GM21737 (cell line): ENCODE data around the gene ABCC10.
"Not testable (repeated sequence)": the region's sequence is repeated elsewhere in the genome, so short reads cannot be mapped to it uniquely, and the experiment has no call there.

Experiments
- ATAC-seq: cut with Tn5 transposase; IDR thresholded peaks from one replicate; pipeline ENCODE4 v1.9.1; 2021; ENCODE audit warnings: mild to moderate bottlenecking, moderate library complexity; ENCODE audit not compliant: unreplicated experiment

ABCC10 gene

GRCh38 chr6:43427406-43428111 is at the start of gene ABCC10:
ABCC10 (plus strand) TSS chr6:43427541; CDS start chr6:43427979, 438 bp downstream.
- peak; percentile 95 for ATAC-seq

GRCh38 chr6:43377710-43378229 is 49.6 kb upstream of the ABCC10 start:
- ATAC-seq: no peak

- no peak for ATAC-seq
Observed at GRCh38 chr6:43378631-43379030, 48.7 kb upstream of the ABCC10 start.

GRCh38 chr6:43380858-43381257 is 46.5 kb upstream of the ABCC10 start:
- not testable (repeated sequence) for ATAC-seq

- ATAC-seq: no peak
Observed at GRCh38 chr6:43383021-43383667, 44.2 kb upstream of the ABCC10 start.

- ATAC-seq: no peak
Observed at GRCh38 chr6:43386492-43386891, 40.8 kb upstream of the ABCC10 start.

- ATAC-seq: no peak
Observed at GRCh38 chr6:43389730-43390295, 37.5 kb upstream of the ABCC10 start.

- not testable (repeated sequence) for ATAC-seq
Observed at GRCh38 chr6:43390753-43391439, 36.4 kb upstream of the ABCC10 start.

GRCh38 chr6:43391440-43392031 is 35.8 kb upstream of the ABCC10 start:
- no peak for ATAC-seq

GRCh38 chr6:43393133-43393532 is 34.2 kb upstream of the ABCC10 start:
- ATAC-seq: not testable (repeated sequence)

GRCh38 chr6:43393602-43394001 is 33.7 kb upstream of the ABCC10 start:
- no peak for ATAC-seq

- ATAC-seq: no peak
Observed at GRCh38 chr6:43394982-43395381, 32.4 kb upstream of the ABCC10 start.

GRCh38 chr6:43395776-43396175 is 31.6 kb upstream of the ABCC10 start:
- ATAC-seq: no peak

GRCh38 chr6:43396408-43397149 is 30.8 kb upstream of the ABCC10 start:
- ATAC-seq: no peak

- ATAC-seq: no peak
Observed at GRCh38 chr6:43399932-43400487, 27.3 kb upstream of the ABCC10 start.

- no peak for ATAC-seq
Observed at GRCh38 chr6:43401730-43402129, 25.6 kb upstream of the ABCC10 start.

- no peak for ATAC-seq
Observed at GRCh38 chr6:43402820-43403219, 24.5 kb upstream of the ABCC10 start.

GRCh38 chr6:43405354-43405753 is 22.0 kb upstream of the ABCC10 start:
- no peak for ATAC-seq

GRCh38 chr6:43407296-43407695 is 20.0 kb upstream of the ABCC10 start:
- no peak for ATAC-seq

- ATAC-seq: no peak
Observed at GRCh38 chr6:43408259-43408658, 19.1 kb upstream of the ABCC10 start.
